Measurements from ENCODE around the gene ATP2B1. TPM values are rescaled to one million over a fixed set of nuclear protein-coding genes. Genes with fewer than 3 reads are reported as not detected.

ATP2B1 gene
- total RNA-seq, 1 donor from 2014 or later: 5.1 TPM

DNA sequence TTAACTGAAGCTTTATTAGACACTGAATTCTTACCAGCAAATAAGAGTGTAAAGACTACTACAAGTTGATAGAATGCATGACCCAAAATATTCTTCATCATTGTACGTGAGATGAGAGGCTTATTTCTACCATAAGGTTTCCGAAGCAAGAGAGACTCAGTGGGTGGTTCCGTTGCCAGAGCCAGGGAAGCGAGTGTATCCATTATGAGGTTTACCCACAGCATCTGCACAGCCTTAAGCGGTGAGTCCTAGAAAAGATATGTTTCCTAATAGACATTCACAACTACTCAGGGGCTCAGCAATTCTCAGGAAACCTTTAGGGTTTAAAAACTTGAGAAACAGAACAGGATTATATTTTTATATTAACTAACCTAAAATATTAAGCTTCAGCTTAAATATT is 105.0 kb downstream of the ATP2B1 start:
- H3K4me3 ChIP-seq: no peak overlapping the region
- no peaks in the 10 kb centered on the region for H3K4me1 ChIP-seq
- H3K9me3 ChIP-seq: no peaks in the 10 kb centered on the region
- DNase-seq (ENCODE audit: low spot score in 2 of 2): no peak
- TF ChIP-seq, protein P1, sequence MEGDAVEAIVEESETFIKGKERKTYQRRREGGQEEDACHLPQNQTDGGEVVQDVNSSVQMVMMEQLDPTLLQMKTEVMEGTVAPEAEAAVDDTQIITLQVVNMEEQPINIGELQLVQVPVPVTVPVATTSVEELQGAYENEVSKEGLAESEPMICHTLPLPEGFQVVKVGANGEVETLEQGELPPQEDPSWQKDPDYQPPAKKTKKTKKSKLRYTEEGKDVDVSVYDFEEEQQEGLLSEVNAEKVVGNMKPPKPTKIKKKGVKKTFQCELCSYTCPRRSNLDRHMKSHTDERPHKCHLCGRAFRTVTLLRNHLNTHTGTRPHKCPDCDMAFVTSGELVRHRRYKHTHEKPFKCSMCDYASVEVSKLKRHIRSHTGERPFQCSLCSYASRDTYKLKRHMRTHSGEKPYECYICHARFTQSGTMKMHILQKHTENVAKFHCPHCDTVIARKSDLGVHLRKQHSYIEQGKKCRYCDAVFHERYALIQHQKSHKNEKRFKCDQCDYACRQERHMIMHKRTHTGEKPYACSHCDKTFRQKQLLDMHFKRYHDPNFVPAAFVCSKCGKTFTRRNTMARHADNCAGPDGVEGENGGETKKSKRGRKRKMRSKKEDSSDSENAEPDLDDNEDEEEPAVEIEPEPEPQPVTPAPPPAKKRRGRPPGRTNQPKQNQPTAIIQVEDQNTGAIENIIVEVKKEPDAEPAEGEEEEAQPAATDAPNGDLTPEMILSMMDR (IDR thresholded peaks at IDR 0.05): no peak
- no peaks in the 10 kb centered on the region for H3K27me3 ChIP-seq
- peaks cover 9 to 29% of the 10 kb centered on the region in 2 donors for H3K36me3 ChIP-seq
- H3K27ac ChIP-seq: no peak overlapping the region
- intact Hi-C loops (cut with DNase I): no loop called here

DNA sequence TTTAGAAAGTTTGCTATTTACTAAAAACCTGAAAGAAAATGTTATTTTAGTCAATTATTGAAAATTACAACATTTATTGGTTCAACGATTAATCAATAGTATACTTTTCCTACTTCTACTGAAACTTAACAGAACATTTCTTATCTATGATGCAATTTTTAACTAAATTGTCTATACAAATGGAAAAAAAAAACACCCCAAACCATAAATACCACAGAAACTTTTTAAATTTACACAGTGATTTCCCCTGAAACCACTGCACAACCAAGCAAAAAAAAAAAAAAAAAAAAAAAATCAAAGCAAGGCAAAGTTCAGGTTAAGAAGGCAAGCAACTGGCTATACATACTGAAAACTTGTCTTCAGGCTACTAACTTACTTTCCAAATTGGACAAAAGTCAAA is 110.9 kb downstream of the ATP2B1 start:
- H3K27me3 ChIP-seq: no peaks in the 10 kb centered on the region
- intact Hi-C loops (cut with DNase I): no loop called here
- peaks cover 0 to 24% of the 10 kb centered on the region in 2 donors for H3K36me3 ChIP-seq
- H3K27ac ChIP-seq: no peak overlapping the region
- DNase-seq (ENCODE audit: low spot score in 2 of 2): no peak
- no peaks in the 10 kb centered on the region for H3K9me3 ChIP-seq
- H3K4me1 ChIP-seq: no peaks in the 10 kb centered on the region
- TF ChIP-seq, protein P1 (IDR thresholded peaks at IDR 0.05): no peak
- H3K4me3 ChIP-seq: no peak overlapping the region

GRCh38 chr12:89597210-89597609 is 111.4 kb downstream of the ATP2B1 start:
- Histone ChIP-seq H3K4me3 (no peak overlapping the region), H3K27me3 (no peaks in the 10 kb centered on the region), H3K4me1 (no peaks in the 10 kb centered on the region), H3K27ac (no peak overlapping the region), H3K36me3 (peaks cover 0 to 23% of the 10 kb centered on the region in 2 donors), H3K9me3 (no peaks in the 10 kb centered on the region)
- intact Hi-C loops (cut with DNase I): no loop called here
- TF ChIP-seq, protein P1 (IDR thresholded peaks at IDR 0.05): no peak
- DNase-seq (ENCODE audit: low spot score in 2 of 2): no peak

GRCh38 chr12:89593873-89594272 is 114.8 kb downstream of the ATP2B1 start:
- Histone ChIP-seq H3K9me3 (no peaks in the 10 kb centered on the region), H3K4me1 (no peaks in the 10 kb centered on the region), H3K36me3 (peaks cover 4 to 16% of the 10 kb centered on the region in 2 donors), H3K27ac (no peak overlapping the region), H3K4me3 (no peak overlapping the region), H3K27me3 (no peaks in the 10 kb centered on the region)
- intact Hi-C loops (cut with DNase I): no loop called here
- TF ChIP-seq, protein P1 (IDR thresholded peaks at IDR 0.05): no peak
- no peak for DNase-seq (ENCODE audit: low spot score in 2 of 2)

- Histone ChIP-seq H3K9me3 (no peaks in the 10 kb centered on the region), H3K27me3 (no peaks in the 10 kb centered on the region), H3K36me3 (peaks cover 4 to 10% of the 10 kb centered on the region in 2 donors), H3K27ac (no peak overlapping the region), H3K4me3 (no peak overlapping the region), H3K4me1 (no peaks in the 10 kb centered on the region)
- intact Hi-C loops (cut with DNase I): no loop called here
- no peak for DNase-seq (ENCODE audit: low spot score in 2 of 2)
- TF ChIP-seq, protein P1 (IDR thresholded peaks at IDR 0.05): no peak
Measured at GRCh38 chr12:89593233-89593632, 115.4 kb downstream of the ATP2B1 start.

GRCh38 chr12:89589753-89590152 is 118.9 kb downstream of the ATP2B1 start:
- Histone ChIP-seq H3K27ac (no peak overlapping the region), H3K9me3 (no peaks in the 10 kb centered on the region), H3K4me3 (no peak overlapping the region), H3K4me1 (no peaks in the 10 kb centered on the region), H3K27me3 (no peaks in the 10 kb centered on the region), H3K36me3 (peaks cover 4 to 9% of the 10 kb centered on the region in 2 donors)
- DNase-seq (ENCODE audit: low spot score in 2 of 2): no peak
- TF ChIP-seq, protein P1 (IDR thresholded peaks at IDR 0.05): no peak
- intact Hi-C loops (cut with DNase I): no loop called here
